Kidney (tissue), 14 donors: ENCODE measurements around the gene ABTB2. TPM values are rescaled to one million over a fixed set of nuclear protein-coding genes. Genes with fewer than 3 reads are reported as not detected.

Experiments used
- DNase-seq, 5 donors: peaks; one replicate each; pipeline ENCODE4 v3.0.0-alpha.2; 2013 to 2020
- FAIRE-seq: peaks from 2 replicates; lab custom pipeline; 2012; peaks lifted over from hg19 to GRCh38; lab: Jason Lieb, UNC
- H3K27ac ChIP-seq, 2 donors: one replicate each; pipeline ENCODE4 v1.7.0; 2013; ENCODE audit warnings: low read depth in 2 of 2, low read length in 2 of 2, inconsistent platforms in 1 of 2
- H3K27me3 ChIP-seq: one replicate; pipeline ENCODE4 v1.7.1; 2013; ENCODE audit warnings: low read length, inconsistent platforms; ENCODE audit not compliant: control insufficient read depth, insufficient read depth
- H3K36me3 ChIP-seq, 3 donors: one replicate each; pipeline versions ENCODE4 v1.7.0 to v1.7.1; 2013; ENCODE audit warnings: low read length in 3 of 3, control low read depth in 1 of 3, inconsistent platforms in 1 of 3; ENCODE audit not compliant: insufficient read depth in 3 of 3, control insufficient read depth in 2 of 3
- H3K4me1 ChIP-seq, 3 donors: one replicate each; pipeline versions ENCODE4 v1.7.0 to v1.7.1; 2013; ENCODE audit warnings: low read length in 3 of 3, inconsistent platforms in 1 of 3, low read depth in 1 of 3; ENCODE audit not compliant: control insufficient read depth in 2 of 3, insufficient read depth in 2 of 3
- H3K4me3 ChIP-seq, 3 donors: one replicate each; pipeline versions ENCODE4 v1.7.0 to v1.8.1; 2013; ENCODE audit warnings: low read length in 3 of 3, control low read depth in 1 of 3, inconsistent platforms in 1 of 3
- H3K9ac ChIP-seq, 3 donors: one replicate each; pipeline versions ENCODE4 v1.7.0 to v1.7.1; 2013; ENCODE audit warnings: low read length in 3 of 3, control low read depth in 1 of 3, inconsistent platforms in 1 of 3
- H3K9me3 ChIP-seq, 3 donors: one replicate each; pipeline versions ENCODE4 v1.7.0 to v1.7.1; 2013; ENCODE audit warnings: low read length in 3 of 3, control low read depth in 1 of 3, inconsistent platforms in 1 of 3; ENCODE audit not compliant: control insufficient read depth in 2 of 3, insufficient read depth in 1 of 3
- intact Hi-C: fragments of 100-400 bp; cut with DNase I; formaldehyde crosslinking; loops from one replicate; pipeline ENCODE4 v1.11.1; 2022
- polyA plus RNA-seq: library from polyadenylated mRNA; stranded (reverse); fragments of 350-450 nt; fragmentation: Illumina TruSeq; extraction: RNeasy Lipid Tissue Mini Kit (QIAGEN cat#74804); gene quantifications from one replicate; pipeline ENCODE4 v1.2.3, GENCODE V29; 2014; ENCODE audit warnings: low read depth, low replicate concordance; ENCODE audit not compliant: insufficient read depth
- total RNA-seq: library from RNA; stranded (reverse); fragmentation: NEBNext Ultra II Directional; extraction: Animal tissue kit (Norgen Biotek cat#: 25700); gene quantifications from one replicate; pipeline ENCODE4 v1.2.1, GENCODE V29; 2021
- TF ChIP-seq, protein P1 (sequence below): IDR thresholded peaks from 3 replicates; pipeline ENCODE4 v1.5.1; 2012; ENCODE audit warnings: mild to moderate bottlenecking, moderate library complexity, borderline replicate concordance; ENCODE audit not compliant: insufficient read depth; ENCODE audit errors: extremely low read depth
- donor health status: control.
- donor health status: control.
- donor health status: control.
- donor health status: control.
- donor health status: control.
- donor health status: DM: yes; HTN: yes; CAD: no.
- donor health status: Normal renal cell carcinoma (clear cell type).

ABTB2 gene
- total and polyA plus RNA-seq, 2 donors from 2014 or later = 7.6 to 22.1 TPM

DNA sequence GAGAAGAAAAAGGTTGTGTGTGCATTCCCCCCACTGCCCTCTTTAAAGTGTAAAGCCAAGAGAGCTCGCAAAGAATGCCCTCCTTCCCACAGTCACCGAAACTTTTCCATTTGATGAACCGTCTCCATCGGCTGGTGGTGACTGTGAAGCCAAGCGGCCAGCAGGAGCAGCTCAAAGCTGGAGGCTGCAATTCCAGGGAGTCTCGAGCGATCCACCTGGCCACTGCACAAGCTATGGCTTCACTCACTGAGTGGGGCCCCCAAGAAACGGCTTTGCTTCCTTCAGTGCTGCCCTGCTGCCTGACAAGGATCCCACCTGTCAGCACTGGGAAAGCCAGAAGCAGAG is 117.7 kb downstream of the ABTB2 start:
- Histone ChIP-seq H3K36me3 (no peaks in the 10 kb centered on the region), H3K27ac (no peak overlapping the region), H3K9me3 (no peaks in the 10 kb centered on the region), H3K27me3 (no peaks in the 10 kb centered on the region), H3K4me1 (peaks cover 0 to 19% (median 8%) of the 10 kb centered on the region in 3 donors), H3K9ac (no peak overlapping the region), H3K4me3 (no peak overlapping the region)
- TF ChIP-seq, protein P1, sequence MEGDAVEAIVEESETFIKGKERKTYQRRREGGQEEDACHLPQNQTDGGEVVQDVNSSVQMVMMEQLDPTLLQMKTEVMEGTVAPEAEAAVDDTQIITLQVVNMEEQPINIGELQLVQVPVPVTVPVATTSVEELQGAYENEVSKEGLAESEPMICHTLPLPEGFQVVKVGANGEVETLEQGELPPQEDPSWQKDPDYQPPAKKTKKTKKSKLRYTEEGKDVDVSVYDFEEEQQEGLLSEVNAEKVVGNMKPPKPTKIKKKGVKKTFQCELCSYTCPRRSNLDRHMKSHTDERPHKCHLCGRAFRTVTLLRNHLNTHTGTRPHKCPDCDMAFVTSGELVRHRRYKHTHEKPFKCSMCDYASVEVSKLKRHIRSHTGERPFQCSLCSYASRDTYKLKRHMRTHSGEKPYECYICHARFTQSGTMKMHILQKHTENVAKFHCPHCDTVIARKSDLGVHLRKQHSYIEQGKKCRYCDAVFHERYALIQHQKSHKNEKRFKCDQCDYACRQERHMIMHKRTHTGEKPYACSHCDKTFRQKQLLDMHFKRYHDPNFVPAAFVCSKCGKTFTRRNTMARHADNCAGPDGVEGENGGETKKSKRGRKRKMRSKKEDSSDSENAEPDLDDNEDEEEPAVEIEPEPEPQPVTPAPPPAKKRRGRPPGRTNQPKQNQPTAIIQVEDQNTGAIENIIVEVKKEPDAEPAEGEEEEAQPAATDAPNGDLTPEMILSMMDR = no peak
- intact Hi-C loops = no loop called here
- DNase-seq (no peak), FAIRE-seq (no peak)

DNA sequence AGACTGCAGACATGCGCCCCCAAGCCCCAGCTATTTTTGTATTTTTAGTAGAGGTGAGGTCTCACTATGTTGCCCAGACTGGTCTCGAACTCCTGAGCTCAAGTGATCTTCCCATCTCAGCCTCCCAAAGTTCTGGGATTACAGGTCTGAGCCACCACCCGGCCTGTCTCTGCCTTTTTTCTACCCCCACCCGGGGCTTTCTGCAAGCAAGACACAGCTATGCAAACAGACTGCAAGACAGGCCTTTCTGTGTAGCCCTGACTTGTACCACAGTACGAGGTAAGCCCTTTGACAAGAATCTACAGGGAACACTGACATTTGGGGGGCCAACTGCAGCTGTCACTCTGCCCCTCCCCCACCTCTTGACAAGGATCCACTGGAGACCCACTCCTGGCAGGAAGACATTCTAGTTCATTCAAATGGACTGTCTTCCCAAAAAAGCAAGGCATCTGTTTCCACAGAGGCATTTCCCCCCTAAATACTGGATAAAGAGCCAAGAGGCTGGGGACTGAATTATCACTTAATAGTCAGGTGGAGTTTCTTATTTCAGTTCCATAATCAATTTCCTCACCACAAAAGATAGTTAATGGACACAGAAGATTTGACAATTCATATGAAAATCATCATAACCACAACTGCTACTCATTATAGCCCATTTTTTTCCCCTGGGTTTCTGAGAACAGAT is 118.2 kb downstream of the ABTB2 start:
- no peak for FAIRE-seq

DNA sequence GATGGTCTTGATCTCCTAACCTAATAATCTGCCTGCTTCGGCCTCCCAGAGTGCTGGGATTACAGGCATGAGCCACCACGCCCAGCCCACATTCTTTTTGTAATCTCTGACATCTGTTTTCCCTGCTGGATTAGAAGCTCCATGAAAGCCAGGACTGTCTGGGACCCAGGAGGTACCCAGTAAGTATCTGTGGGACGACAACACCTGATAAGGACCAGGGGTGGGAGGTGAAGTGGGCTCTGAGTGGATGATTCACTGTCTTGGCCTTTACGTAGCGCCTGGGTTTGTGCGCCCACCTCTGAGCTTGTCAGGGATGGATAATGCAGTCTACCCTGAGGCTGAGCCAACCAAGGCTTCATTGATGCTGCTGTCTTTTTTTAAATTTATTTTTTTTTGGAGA is 118.8 kb downstream of the ABTB2 start:
- TF ChIP-seq, protein P1 = no peak
- Histone ChIP-seq H3K9ac (no peak overlapping the region), H3K27ac (no peak overlapping the region), H3K27me3 (no peaks in the 10 kb centered on the region), H3K9me3 (no peaks in the 10 kb centered on the region), H3K36me3 (no peaks in the 10 kb centered on the region), H3K4me1 (peaks cover 0 to 22% (median under 1%) of the 10 kb centered on the region in 3 donors), H3K4me3 (no peak overlapping the region)
- intact Hi-C loops = no loop called here
- no peak for DNase-seq
- no peak for FAIRE-seq

More for the DNA sequence above, 118.2 kb downstream of the ABTB2 start:
- Histone ChIP-seq H3K4me1 (peaks cover 0 to 19% (median 7%) of the 10 kb centered on the region in 3 donors), H3K9me3 (no peaks in the 10 kb centered on the region), H3K36me3 (no peaks in the 10 kb centered on the region), H3K9ac (no peak overlapping the region), H3K4me3 (no peak overlapping the region), H3K27me3 (no peaks in the 10 kb centered on the region), H3K27ac (no peak overlapping the region)
- intact Hi-C loops = no loop called here
- TF ChIP-seq, protein P1 = no peak
- no peak for DNase-seq

DNA sequence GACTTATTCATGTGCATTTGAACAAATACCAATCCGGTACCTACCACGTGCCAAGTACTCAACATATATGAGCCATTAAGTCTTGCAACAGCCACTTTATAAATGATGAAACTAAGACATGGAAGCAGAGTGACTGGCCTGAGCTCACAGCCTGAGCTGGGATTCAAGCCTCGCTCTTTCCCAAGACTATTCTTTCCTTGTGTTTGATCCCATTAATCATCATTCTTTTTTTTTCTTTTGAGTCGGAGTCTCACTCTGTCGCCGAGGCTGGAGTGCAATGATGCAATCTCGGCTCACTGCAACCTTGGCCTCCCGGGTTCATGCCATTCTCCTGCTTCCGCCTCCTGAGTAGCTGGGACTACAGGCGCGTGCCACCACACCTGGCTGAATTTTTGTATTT is 119.3 kb downstream of the ABTB2 start:
- no peaks in the 10 kb centered on the region for H3K9me3 ChIP-seq
- H3K9ac ChIP-seq = no peak overlapping the region
- H3K27ac ChIP-seq = no peak overlapping the region
- FAIRE-seq (no peak), DNase-seq (no peak)
- H3K4me3 ChIP-seq = no peak overlapping the region
- TF ChIP-seq, protein P1 = no peak
- intact Hi-C loops = no loop called here
- no peaks in the 10 kb centered on the region for H3K36me3 ChIP-seq
- no peaks in the 10 kb centered on the region for H3K27me3 ChIP-seq
- H3K4me1 ChIP-seq = peaks cover 0 to 21% (median 0%) of the 10 kb centered on the region in 3 donors
